ENCODE measurements around the gene SPEF2. TPM values are rescaled to one million over a fixed set of nuclear protein-coding genes. Genes with fewer than 3 reads are reported as not detected.

Gene SPEF2
- total RNA-seq, 4 donors from 2014 or later: 1.7 to 10.0 (median 2.2) TPM

- DNase-seq (ENCODE audit: low spot score in 2 of 2): no peak
- Histone ChIP-seq H3K9me3 (no peaks in the 10 kb centered on the region), H3K4me3 (no peak overlapping the region), H3K36me3 (no peaks in the 10 kb centered on the region), H3K27me3 (no peaks in the 10 kb centered on the region), H3K4me1 (no peaks in the 10 kb centered on the region), H3K27ac (no peak overlapping the region)
- 50% methylated on average over 1 of the region's 1 CpG for WGBS
- no peak for TF ChIP-seq POLR2A (IDR thresholded peaks at IDR 0.05)
- no peak for TF ChIP-seq POLR2AphosphoS5 (IDR thresholded peaks at IDR 0.05)
- TF ChIP-seq, protein P1, sequence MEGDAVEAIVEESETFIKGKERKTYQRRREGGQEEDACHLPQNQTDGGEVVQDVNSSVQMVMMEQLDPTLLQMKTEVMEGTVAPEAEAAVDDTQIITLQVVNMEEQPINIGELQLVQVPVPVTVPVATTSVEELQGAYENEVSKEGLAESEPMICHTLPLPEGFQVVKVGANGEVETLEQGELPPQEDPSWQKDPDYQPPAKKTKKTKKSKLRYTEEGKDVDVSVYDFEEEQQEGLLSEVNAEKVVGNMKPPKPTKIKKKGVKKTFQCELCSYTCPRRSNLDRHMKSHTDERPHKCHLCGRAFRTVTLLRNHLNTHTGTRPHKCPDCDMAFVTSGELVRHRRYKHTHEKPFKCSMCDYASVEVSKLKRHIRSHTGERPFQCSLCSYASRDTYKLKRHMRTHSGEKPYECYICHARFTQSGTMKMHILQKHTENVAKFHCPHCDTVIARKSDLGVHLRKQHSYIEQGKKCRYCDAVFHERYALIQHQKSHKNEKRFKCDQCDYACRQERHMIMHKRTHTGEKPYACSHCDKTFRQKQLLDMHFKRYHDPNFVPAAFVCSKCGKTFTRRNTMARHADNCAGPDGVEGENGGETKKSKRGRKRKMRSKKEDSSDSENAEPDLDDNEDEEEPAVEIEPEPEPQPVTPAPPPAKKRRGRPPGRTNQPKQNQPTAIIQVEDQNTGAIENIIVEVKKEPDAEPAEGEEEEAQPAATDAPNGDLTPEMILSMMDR (IDR thresholded peaks at IDR 0.05): no peak
- no peak for TF ChIP-seq EP300 (IDR thresholded peaks at IDR 0.05)
These were observed 186.6 kb downstream of the SPEF2 start for GRCh38 chr5:35804201-35804653.

- no peaks in the 10 kb centered on the region for H3K27me3 ChIP-seq
- TF ChIP-seq, protein P1 (IDR thresholded peaks at IDR 0.05): no peak
- TF ChIP-seq POLR2AphosphoS5 (IDR thresholded peaks at IDR 0.05) (no peak), POLR2A (IDR thresholded peaks at IDR 0.05) (no peak), EP300 (IDR thresholded peaks at IDR 0.05) (no peak)
- DNase-seq (ENCODE audit: low spot score in 2 of 2): no peak
- H3K27ac ChIP-seq: no peak overlapping the region
- H3K4me1 ChIP-seq: no peaks in the 10 kb centered on the region
- no peaks in the 10 kb centered on the region for H3K9me3 ChIP-seq
- H3K4me3 ChIP-seq: no peak overlapping the region
- no peaks in the 10 kb centered on the region for H3K36me3 ChIP-seq
These were observed 187.2 kb downstream of the SPEF2 start for GRCh38 chr5:35804841-35805240.

- Histone ChIP-seq H3K4me3 (no peak overlapping the region), H3K4me1 (no peaks in the 10 kb centered on the region), H3K9me3 (no peaks in the 10 kb centered on the region), H3K36me3 (no peaks in the 10 kb centered on the region), H3K27ac (no peak overlapping the region), H3K27me3 (no peaks in the 10 kb centered on the region)
- no peak for DNase-seq (ENCODE audit: low spot score in 2 of 2)
- TF ChIP-seq, protein P1 (IDR thresholded peaks at IDR 0.05): no peak
- no peak for TF ChIP-seq POLR2A (IDR thresholded peaks at IDR 0.05)
- no peak for TF ChIP-seq EP300 (IDR thresholded peaks at IDR 0.05)
- TF ChIP-seq POLR2AphosphoS5 (IDR thresholded peaks at IDR 0.05): no peak
These were observed 192.9 kb downstream of the SPEF2 start for GRCh38 chr5:35810601-35811000.

GRCh38 chr5:35811108-35811741 lies 193.6 kb downstream of the SPEF2 start:
- DNase-seq (ENCODE audit: low spot score in 2 of 2): no peak
- TF ChIP-seq POLR2A (IDR thresholded peaks at IDR 0.05) (no peak), EP300 (IDR thresholded peaks at IDR 0.05) (no peak)
- TF ChIP-seq, protein P1 (IDR thresholded peaks at IDR 0.05): no peak

DNA sequence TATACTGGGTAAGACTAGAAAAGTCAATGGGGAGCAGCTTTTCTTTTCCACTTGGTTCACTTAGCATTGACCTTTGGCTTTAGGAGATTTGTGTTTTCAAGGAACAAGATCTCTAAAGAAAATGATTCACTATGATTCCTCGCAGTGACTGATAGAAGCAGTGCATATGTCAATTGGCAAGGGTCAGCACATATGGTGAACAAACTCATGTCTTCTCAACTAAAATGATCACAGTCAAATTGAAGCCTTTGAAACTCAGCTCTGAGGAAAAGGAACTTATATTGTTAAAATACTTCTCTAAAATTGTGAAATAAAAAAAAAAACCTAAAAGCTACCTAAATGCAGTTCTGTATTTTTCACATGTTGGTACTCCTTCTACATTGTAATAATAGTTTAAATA lies 195.9 kb downstream of the SPEF2 start:
- no peaks in the 10 kb centered on the region for H3K27me3 ChIP-seq
- no peak overlapping the region for H3K4me3 ChIP-seq
- H3K36me3 ChIP-seq: no peaks in the 10 kb centered on the region
- no peaks in the 10 kb centered on the region for H3K4me1 ChIP-seq
- no peaks in the 10 kb centered on the region for H3K9me3 ChIP-seq
- no peak overlapping the region for H3K27ac ChIP-seq
- DNase-seq (ENCODE audit: low spot score in 2 of 2): no peak
- 63% methylated on average over 1 of the region's 1 CpG for WGBS
- TF ChIP-seq POLR2AphosphoS5 (IDR thresholded peaks at IDR 0.05) (no peak), EP300 (IDR thresholded peaks at IDR 0.05) (no peak), POLR2A (IDR thresholded peaks at IDR 0.05) (no peak)
- TF ChIP-seq, protein P1 (IDR thresholded peaks at IDR 0.05): no peak

More at GRCh38 chr5:35811108-35811741, 193.6 kb downstream of the SPEF2 start:
- Histone ChIP-seq H3K36me3 (no peaks in the 10 kb centered on the region), H3K4me3 (no peak overlapping the region), H3K27ac (no peak overlapping the region), H3K9me3 (no peaks in the 10 kb centered on the region), H3K27me3 (no peaks in the 10 kb centered on the region), H3K4me1 (no peaks in the 10 kb centered on the region)
- 79% methylated on average over 3 of the region's 3 CpGs for WGBS

Measured in suprapubic skin (tissue), 4 donors.